NCI-H345 (cell line): ENCODE measurements around the gene TOPORS.
"Not testable (repeated sequence)": the region's sequence is repeated elsewhere in the genome, so short reads cannot be mapped to it uniquely, and the experiment has no call there.

ENCODE experiments used
- DNase-seq: peaks from one replicate; lab custom pipeline; 2025; lab: John Stamatoyannopoulos, UW

Gene TOPORS

GRCh38 chr9:32552172-32552872, at the start of gene TOPORS, which contains the start of gene SMIM27:
Gene TOPORS (minus strand): TSS chr9:32552586. CDS start chr9:32552436, 150 bp downstream.
Gene SMIM27 (plus strand): TSS chr9:32552327. CDS start chr9:32552435, 108 bp downstream.
- peak; percentile 94 for DNase-seq

DNA sequence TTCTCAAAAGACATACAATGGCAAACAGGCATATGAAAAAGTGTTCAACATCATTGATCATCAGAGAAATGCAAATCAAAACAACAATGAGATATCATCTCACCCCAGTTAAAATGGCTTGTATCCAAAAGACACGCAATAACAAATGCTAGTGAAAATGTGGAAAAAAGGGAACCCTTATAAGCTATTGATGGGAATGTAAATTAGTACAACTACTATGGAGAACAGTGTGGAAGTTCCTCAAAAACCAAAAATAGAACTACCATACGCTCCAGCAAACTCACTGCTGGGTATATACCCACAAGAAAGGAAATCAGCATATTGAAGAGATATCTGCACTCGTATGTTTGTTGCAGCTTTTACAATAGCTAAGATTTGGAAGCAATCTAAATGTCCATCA, 46.6 kb upstream of the TOPORS start:
- DNase-seq, result not testable (repeated sequence)

- DNase-seq, result no peak
Measured at GRCh38 chr9:32596936-32597335, 44.5 kb upstream of the TOPORS start.

- DNase-seq, result no peak
Measured at GRCh38 chr9:32596096-32596865, 43.9 kb upstream of the TOPORS start.

DNA sequence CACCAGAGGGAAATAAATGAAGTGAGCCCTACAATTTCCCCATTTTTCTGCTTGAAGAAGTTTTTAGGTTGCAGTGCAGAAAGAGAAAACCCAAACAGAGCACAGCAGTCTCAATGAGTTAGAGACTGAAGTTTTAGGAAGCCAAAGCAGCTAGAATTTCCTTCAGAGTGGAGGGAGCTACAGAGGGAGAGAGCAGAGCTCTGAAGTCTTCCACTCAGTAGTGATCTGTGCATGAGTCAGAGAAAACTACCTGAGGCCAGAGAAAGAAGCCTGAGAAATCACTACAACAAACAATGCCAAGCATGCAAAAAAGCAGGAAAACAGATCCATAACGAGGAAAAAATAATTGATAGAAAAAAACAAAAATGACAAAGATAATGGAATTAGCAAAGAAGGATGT, 38.5 kb upstream of the TOPORS start:
- no peak for DNase-seq

GRCh38 chr9:32590476-32590875, 38.1 kb upstream of the TOPORS start:
- no peak for DNase-seq

GRCh38 chr9:32589083-32589723, 36.8 kb upstream of the TOPORS start:
- peak; percentile 24 for DNase-seq

DNA sequence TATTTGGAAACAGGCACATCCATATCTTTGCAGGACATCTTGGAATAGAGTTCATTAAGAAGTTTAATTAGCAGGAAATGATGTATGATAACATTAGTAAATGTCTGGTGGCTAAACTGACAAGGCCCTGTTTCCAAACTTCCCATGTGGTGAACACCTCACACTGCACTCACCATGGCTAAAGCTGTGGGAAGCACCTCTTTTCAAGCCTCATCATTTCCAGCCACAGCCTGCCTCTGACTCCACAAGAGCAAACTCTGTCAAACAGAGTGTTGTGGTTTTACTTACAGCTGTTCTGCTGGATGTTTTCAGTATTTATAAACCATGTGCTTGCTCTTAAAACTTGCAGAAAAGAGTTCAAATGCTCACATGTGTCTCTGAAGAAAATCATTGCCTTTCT, 35.5 kb upstream of the TOPORS start:
- DNase-seq, result no peak

DNA sequence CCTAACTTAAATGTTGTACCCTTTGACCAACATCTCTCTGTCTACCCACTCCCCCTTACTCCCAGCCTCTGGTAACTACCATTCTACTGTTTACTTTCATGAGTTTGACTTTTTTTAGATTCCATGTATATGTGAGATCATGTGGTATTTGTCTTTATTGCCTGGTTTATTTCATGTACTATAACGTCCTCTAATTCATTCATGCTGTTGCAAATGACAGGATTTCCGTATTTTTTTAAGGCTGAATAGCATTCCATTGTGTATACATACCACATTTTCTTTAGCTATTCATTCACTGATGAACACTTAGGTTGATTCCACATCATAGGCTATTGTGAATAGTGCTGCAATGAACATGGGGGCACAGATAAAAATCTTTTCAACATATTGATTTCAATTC, 32.4 kb upstream of the TOPORS start:
- no peak for DNase-seq

DNA sequence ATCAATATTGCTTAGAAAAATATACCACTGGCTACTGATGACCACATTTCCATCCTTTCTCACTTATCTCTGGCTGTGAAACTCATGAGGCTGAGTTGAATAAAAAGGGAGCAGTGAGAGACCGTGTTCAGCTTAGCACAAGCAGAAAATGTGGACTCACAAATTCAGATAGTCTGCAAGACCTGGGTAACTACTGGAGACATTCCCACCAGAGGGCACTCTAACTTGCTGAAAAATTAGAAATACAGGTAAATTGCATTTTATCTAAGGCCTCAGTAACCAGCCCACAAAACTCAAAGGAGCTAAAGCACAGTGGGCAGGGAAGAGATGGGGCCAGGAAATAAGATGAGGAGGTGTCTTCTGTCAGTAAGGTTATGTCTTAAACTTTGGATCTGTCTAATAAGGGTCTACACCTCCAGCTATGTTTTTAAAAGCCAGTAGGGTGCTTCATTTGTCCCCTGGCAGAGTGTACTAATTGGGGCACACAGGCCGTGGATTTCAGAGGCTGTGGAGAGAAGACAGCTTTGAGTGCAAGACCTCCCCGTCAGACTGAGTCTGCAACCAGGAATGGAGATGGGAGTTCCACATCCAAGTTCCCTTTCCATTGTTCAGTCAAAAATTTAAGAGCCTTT, 29.2 kb upstream of the TOPORS start:
- DNase-seq, result peak; percentile 54

DNA sequence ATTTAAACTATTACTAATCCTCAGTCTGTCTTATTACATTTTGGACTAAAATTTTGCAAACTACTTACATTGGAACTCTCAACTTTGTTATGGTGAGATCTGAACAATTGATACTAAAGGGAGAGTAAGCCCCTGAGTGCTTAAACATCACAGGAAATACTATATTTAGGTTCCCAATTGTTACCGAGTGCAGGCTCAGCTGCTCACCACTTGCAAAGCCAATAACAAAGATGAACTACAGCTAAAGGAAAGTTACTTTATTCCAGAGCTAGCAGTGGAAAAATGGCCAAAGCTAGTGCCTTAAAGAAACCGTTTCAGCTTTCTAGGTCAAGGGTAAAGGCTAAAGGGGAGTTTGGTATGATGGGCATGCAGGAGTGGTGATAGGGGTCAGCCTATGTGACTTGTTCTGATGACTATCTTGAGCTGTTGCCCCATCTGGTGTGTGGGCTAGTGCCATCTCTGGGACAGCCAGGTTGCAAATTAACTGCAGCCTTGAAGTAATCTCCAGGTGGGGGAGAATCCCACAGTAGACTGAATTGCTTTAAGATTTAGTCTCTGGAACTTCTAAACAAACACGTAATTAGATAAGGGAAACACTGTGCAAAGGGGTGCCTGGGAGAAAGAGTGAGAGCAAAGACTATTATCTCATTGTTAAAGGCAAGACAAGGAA, 28.4 kb upstream of the TOPORS start:
- DNase-seq, result no peak

DNA sequence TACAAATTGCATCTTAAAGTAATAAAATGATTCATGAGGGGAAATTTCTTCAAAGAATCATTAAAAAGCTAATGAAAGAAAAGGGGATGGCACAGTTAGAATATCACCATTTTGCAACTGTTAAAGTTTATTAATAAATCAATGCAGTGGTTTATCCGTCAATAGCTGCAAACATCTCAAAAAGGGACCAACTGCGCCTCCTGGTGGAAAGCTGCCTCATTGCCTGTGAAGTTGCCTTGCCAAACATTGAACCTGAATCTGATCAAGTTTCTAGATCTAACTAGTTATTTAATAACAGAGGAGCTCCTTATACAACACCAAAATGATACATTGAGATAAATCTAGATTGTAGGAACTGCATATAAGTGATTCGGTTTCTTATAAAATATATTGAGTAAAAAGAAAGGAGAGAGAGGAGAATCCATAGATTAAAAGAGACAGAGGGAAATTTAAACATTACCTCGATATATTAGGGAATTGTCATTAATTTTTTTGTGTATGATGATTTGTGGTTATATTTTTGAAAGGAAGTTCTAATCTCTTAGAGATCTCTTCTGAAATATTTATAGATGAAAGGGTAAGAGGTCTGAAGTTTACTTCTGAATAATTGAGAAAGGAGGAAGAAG, 27.4 kb upstream of the TOPORS start:
- DNase-seq, result peak; percentile 49

DNA sequence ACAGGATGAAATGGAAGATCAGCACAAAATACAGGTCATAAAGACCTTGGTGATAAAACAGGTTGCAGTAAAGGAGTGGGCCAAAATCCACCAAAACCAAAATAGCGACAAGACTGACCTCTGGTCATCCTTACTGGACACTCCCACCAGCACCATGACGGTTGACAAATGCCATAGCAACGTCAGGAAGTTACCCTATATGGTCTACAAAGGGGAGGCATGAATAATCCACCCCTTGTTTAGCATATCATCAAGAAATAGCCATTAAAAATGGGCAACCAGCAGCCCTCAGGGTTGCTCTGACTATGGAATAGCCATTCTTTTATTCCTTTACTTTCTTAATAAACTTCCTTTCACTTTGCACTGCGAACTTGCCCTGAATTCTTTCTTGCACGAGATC, 26.6 kb upstream of the TOPORS start:
- no peak for DNase-seq

DNA sequence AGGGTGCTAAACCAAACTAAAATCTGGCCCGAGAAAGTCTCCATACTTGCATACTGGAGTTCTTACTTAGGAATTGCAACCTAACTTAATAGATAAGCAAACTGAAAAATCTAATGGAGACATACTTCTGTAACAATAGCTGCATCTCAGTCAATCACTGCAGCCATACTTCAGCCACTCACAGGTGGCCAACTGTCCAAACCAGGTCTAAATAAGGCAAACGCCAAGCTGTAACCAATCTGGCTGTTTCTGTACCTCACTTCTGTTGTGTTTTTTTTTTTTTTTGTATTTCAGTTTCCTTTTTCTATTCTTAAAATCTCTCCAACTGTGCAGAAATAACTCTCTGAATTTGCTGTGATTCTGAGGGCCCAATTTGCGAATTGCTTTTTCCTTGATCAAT, 24.9 kb upstream of the TOPORS start:
- no peak for DNase-seq

DNA sequence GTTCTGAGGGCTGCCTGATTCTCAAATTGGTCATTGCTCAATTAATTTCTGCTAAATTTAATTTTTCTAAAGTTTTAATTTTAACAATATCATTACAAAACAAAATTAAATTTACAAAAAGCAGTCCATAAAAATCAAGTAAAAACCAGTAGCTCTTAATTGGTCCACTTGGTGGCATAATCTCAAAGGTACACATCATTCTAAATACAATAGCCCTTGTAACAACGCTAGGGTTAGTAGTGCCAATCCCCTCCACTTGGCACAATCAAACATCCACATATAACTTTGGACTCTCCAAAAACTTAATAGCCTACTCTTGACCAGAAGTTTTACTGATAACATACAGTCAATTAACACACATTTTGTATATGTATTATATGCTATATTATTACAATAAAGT, 22.5 kb upstream of the TOPORS start:
- DNase-seq, result no peak

DNA sequence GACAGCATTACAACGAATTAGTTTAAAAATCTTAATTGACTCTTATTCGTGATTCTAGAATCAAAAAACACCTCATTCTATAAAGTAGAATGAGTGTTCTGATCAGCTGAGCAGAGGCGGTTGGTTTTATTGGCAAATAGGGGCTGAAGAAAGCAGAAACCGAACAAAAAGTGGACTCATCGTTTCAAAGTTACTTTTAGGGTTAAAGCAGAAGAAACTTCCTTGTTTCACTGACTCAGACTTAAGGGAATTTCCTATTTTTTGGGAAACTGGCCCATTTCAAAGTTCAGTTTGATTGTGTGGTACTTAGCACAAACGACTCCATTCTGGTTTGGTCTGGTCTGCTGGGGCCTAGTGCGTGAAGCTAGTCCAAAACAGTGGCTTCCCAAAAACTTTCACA, 21.4 kb upstream of the TOPORS start:
- DNase-seq, result no peak

GRCh38 chr9:32572900-32573523, 20.6 kb upstream of the TOPORS start, which contains the start of gene NDUFB6:
Gene NDUFB6 (minus strand): TSS chr9:32573159. CDS start chr9:32573060, 99 bp downstream.
- DNase-seq, result peak; percentile 95

GRCh38 chr9:32571969-32572899, 19.8 kb upstream of the TOPORS start:
- peak; percentile 71 for DNase-seq

- DNase-seq, result no peak
Measured at GRCh38 chr9:32570262-32570661, 17.9 kb upstream of the TOPORS start.

DNA sequence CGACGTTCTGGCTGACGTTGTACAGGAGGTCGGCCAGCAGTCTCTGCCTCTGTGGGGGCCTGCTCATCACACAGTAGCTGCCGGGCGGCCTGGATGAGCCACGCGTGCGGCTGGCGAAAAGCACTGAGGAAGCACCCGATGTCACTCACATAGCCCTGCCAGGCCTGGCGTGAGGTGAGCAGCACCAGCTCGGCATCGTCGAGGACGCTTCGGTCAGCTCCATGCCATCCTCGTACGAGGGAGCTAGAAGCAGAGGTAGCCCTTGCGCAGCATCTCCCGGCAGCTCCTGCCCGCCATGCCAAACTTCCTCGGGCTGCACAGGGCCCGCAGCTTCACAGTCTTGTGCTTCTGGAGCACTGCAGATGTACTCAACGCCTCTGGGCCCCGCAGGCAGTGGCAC, 14.4 kb upstream of the TOPORS start:
- no peak for DNase-seq
